ENCODE data around the gene SYDE1.

Gene SYDE1

GRCh38 chr19:15108145-15108844 lies 1.1 kb downstream of the SYDE1 start:
- FAIRE-seq (no peak), DNase-seq (ENCODE audit: insufficient read length, low spot score) (no peak)

GRCh38 chr19:15108845-15109767 lies 1.9 kb downstream of the SYDE1 start:
- no peak for DNase-seq (ENCODE audit: insufficient read length, low spot score)
- FAIRE-seq: no peak

GRCh38 chr19:15109768-15110417 lies 2.7 kb downstream of the SYDE1 start:
- no peak for DNase-seq (ENCODE audit: insufficient read length, low spot score)
- FAIRE-seq: no peak

GRCh38 chr19:15110418-15110815 lies 3.2 kb downstream of the SYDE1 start:
- FAIRE-seq: no peak
- no peak for DNase-seq (ENCODE audit: insufficient read length, low spot score)

- no peak for FAIRE-seq
- DNase-seq (ENCODE audit: insufficient read length, low spot score): no peak
These were observed 4.6 kb downstream of the SYDE1 start for GRCh38 chr19:15111758-15112157.

- peak; percentile 26 for FAIRE-seq
- no peak for DNase-seq (ENCODE audit: insufficient read length, low spot score)
These were observed 5.2 kb downstream of the SYDE1 start for GRCh38 chr19:15112385-15112784.

- FAIRE-seq (peak; percentile 23), DNase-seq (ENCODE audit: insufficient read length, low spot score) (no peak)
These were observed 6.3 kb downstream of the SYDE1 start for GRCh38 chr19:15113245-15114152.

- DNase-seq (ENCODE audit: insufficient read length, low spot score): no peak
These were observed 6.9 kb downstream of the SYDE1 start for GRCh38 chr19:15114153-15114540.

GRCh38 chr19:15115080-15115479 lies 7.9 kb downstream of the SYDE1 start:
- no peak for DNase-seq (ENCODE audit: insufficient read length, low spot score)
- peak; percentile 62 for FAIRE-seq

More at GRCh38 chr19:15114153-15114540, 6.9 kb downstream of the SYDE1 start:
- peak; percentile 78 for FAIRE-seq

- FAIRE-seq (no peak), DNase-seq (ENCODE audit: insufficient read length, low spot score) (no peak)
These were observed 8.8 kb downstream of the SYDE1 start for GRCh38 chr19:15115762-15116615.

- FAIRE-seq: no peak
- DNase-seq (ENCODE audit: insufficient read length, low spot score): no peak
These were observed 9.7 kb downstream of the SYDE1 start for GRCh38 chr19:15116856-15117255.

GRCh38 chr19:15118248-15118647 lies 11.0 kb downstream of the SYDE1 start:
- DNase-seq (ENCODE audit: insufficient read length, low spot score): no peak
- no peak for FAIRE-seq

- FAIRE-seq (no peak), DNase-seq (ENCODE audit: insufficient read length, low spot score) (no peak)
These were observed 11.7 kb downstream of the SYDE1 start for GRCh38 chr19:15118789-15119494.

GRCh38 chr19:15120135-15121026 lies 13.2 kb downstream of the SYDE1 start:
- FAIRE-seq: no peak

GRCh38 chr19:15122331-15123030 lies 15.3 kb downstream of the SYDE1 start:
- FAIRE-seq (no peak), DNase-seq (ENCODE audit: insufficient read length, low spot score) (no peak)

More at GRCh38 chr19:15120135-15121026, 13.2 kb downstream of the SYDE1 start:
- no peak for DNase-seq (ENCODE audit: insufficient read length, low spot score)

- FAIRE-seq (no peak), DNase-seq (ENCODE audit: insufficient read length, low spot score) (no peak)
These were observed 16.1 kb downstream of the SYDE1 start for GRCh38 chr19:15123031-15123890.

Data from HTR-8/SVneo (cell line).